ENCODE measurements around the gene KCTD15.
"Not testable (repeated sequence)": the region's sequence is repeated elsewhere in the genome, so short reads cannot be mapped to it uniquely, and the experiment has no call there.

KCTD15 gene

GRCh38 chr19:33815380-33816340 is 19.0 kb downstream of the KCTD15 start:
- DNase-seq: no peak

GRCh38 chr19:33818411-33818810 is 21.7 kb downstream of the KCTD15 start:
- DNase-seq: no peak

DNA sequence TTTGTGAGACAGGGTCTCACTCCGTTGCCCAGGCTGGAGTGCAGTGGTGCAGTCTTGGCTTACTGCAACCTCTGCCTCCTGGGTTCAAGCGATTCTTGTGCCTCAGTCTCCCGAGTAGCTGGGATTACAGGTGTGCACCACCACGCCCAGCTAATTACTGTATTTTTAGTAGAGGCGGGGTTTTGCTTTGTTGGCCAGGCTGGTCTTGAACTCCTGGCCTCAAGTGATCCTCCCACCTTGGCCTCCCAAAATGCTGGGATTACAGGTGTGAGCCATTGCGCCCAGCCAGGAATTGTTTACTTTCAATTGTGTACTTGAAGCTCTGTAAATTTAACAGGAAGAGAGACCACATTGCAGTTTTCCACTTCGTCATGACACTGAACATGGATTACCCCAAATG is 22.4 kb downstream of the KCTD15 start:
- not testable (repeated sequence) for DNase-seq

DNA sequence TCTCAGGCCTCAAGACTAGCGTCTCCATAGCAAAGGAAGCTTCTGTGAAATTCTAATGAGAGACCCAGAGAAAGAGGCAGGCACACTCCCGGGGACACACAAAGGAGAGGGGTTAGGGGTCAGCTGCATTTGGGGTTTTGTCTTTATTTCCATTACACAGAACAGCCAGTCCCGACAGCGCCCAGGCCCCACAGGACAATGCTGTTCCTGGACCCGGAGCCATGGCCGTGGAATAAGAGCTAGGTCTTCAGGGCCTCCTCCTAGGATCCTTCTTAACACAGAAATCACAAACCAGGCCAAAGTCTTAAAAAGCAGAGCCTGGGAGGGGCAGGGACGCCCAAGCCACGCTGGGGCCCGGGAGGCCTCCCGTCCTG is 22.8 kb downstream of the KCTD15 start:
- DNase-seq: no peak

DNA sequence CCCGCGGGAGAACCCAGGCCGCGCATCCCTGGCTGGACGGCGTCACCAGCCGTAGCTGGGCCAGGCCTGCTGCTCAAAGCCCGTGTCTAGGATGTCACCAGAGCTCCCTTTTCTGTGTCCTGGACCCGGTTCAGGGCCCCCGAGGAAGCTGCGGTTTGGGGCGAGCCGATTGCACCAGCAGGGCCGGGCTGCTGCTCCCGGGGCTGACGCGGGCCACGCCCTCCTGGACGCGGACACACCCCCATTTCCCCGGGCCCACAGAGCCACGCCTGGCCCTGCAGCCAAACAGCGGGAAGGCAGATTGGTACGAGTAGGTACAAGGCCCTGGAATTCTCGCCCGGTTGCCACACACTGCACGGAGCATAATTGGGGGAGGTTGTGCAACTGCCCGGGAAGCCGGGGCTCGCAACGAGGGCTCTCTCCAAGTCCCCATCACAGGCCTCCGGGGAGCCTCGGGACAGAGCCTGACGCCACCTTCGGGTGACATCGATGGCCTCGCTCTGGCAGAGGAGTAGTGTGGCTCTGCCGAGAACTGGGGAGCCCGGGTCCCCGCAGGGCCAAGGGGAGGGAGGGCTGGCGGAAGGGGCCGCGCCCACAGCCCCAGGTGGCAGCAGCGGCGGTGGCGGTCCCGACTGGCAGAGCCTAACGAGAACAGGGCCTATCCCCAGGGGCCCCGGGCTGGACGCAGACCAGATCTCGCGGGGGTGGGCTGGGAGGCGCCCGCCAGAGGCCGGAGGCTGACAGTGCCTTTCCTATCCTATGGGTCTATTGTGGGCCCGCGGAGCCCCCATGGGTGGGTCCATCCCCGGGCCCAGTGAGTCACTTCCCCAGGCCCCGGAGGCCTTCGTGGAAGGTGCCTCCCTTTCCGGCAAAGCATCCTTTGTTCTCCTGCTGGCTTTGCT is 23.5 kb downstream of the KCTD15 start:
- DNase-seq: peak; percentile 58 to 77

DNA sequence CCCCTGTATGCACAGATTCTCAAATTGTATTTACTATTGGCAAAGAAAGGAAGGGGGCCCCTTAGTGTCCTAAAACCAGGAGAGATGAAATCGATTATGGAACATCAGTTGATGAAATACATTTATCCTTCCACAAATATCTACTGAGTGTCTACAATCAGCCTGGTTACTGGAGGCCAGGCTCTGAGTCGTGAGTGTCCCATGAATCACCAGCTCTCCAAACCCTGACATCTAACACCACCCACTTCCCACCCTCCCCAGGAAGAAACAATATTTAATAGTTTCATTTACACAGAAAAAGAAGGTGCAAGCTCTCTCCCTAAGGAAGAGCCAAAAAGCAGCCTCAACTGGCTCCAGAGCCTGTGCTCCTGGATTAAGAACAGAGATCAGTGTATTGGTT is 25.2 kb downstream of the KCTD15 start:
- no peak for DNase-seq

- no peak for DNase-seq
These were observed 26.7 kb downstream of the KCTD15 start for GRCh38 chr19:33823341-33823740.

- DNase-seq: no peak
These were observed 28.9 kb downstream of the KCTD15 start for GRCh38 chr19:33825556-33825955.

DNA sequence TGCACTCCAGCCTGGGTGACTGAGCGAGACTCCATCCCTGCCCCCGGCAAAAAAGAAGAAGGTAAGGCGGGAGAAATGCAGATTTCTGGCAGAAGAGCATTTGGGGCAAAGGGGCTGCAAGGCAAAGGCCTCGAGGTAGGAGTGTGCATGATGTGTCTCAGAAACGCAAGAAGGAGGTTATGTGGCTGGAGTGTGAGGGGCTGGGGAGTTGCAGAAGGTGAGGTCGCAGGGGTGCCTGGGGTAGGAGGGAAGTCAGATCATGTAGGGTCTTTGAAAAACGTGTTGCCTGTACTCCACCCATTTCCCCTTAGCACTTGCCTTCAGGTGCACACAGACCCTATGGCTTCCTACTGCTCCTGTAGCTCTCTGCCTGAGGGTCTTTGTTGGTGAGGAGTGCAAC is 29.9 kb downstream of the KCTD15 start:
- no peak for DNase-seq

DNA sequence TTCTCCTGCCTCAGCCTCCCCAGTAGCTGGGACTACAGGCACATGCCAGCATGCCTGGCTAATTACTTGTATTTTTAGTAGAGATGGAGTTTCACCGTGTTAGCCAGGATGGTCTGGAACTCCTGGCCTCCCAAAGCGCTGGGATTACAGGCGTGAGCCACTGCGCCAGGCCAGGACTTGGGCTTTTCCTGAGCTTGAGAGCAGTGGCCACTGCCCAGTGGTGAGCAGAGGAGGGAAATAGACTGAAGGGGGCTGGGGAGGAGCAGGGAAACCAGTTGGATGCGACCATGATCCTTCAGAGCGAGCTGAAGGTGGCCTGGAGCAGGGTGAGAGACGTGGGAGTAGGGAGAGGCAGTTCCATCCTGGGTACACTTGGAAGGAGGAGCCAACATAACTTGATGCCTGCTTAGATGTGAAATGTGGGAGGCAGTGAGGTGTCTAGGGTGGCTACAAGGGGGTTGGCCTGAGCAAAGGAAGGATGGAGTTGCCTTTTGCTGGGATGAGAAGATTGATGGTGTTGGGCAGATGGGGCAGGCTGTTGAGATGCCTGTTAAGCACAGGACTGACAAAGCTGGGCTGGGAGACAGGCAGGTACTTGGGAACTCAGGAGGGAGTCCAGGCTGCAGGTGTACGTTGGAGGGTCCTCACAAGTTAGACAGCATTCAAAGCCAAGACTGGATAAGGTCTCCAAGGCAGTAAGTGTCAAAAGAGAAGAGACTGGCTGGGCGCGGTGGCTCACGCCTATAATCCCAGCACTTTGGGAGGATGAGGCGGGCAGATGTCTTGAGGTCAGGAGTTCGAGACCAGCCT is 31.8 kb downstream of the KCTD15 start:
- no peak for DNase-seq

DNA sequence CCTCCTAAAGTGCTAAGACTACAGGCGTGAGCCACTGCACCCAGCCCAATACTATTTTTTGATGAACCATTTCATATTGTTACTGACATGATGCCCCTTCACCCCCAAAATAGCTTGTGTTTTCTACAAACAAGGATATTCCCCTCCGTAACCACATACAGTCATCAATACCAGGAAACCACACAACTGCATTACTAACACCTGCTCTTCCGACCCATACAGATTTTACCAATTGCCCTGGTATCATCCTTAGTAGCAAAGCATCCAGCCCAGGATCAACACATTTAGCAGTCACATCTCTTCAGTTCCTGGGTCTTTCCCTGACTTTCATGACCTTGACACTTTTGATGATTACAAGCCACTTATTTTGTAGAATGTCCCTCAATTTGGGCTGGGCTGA is 33.6 kb downstream of the KCTD15 start:
- no peak for DNase-seq

DNA sequence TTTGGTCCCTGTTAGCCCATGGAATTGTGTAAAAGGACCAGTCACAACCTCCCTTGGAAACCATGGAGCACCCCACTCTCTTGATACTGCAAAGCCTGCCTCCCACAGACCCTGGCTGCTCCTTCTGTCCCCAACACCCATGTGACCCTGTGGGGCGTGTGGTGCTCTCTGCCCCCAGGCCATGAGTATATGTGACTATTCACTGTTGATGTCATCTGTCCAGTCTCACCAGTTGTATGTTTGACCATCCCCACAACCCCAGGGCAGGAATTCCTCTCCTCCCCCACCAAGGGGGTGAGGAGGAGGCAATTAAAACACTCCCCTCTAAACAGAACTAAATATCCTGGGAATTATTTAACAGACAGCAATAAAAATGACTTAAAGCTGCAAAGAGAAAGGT is 35.2 kb downstream of the KCTD15 start:
- DNase-seq: no peak

DNA sequence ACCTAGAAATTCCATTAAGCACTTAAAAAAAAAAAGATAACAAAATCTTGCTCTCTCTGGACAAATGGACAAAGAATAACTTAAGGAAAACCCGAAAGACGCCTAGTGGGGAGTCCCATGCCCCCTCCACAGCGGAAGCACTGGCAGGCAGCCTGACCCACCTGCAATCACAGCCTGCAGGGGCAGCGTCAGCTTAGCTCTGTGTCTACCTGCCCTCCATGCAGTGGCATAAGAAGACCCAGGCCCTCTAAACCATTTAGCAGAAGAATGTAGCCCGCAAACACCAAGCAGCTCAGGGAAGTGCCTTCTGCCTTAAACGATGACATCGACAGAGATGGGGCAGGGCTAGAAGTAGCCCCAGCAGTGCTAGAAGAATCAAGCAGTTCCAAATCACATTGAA is 36.0 kb downstream of the KCTD15 start:
- DNase-seq: no peak

- no peak for DNase-seq
These were observed 43.7 kb downstream of the KCTD15 start for GRCh38 chr19:33840382-33840781.

GRCh38 chr19:33840783-33841182 is 44.1 kb downstream of the KCTD15 start:
- DNase-seq: no peak

DNA sequence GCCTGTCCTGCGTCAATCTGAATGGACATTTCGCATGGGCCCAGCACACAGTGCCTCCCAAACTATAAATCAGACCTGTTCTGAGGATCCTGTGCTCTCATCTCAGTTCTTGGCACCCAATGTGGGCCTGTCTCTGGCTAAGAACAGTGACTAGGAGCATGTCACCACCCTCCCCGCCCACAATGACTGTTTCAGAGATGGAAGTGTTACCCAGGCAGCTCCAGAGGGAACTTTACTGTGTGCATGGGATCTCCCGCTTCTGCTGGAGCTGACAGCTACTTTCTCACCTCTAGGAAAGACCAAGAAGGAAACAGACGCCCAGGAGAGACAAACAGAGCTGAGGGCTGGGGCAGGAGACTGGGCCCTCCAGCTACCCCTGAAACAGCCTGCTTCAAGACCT is 45.0 kb downstream of the KCTD15 start:
- no peak for DNase-seq

GRCh38 chr19:33844478-33844877 is 47.8 kb downstream of the KCTD15 start:
- no peak for DNase-seq

GRCh38 chr19:33845498-33845897 is 48.8 kb downstream of the KCTD15 start:
- no peak for DNase-seq

DNA sequence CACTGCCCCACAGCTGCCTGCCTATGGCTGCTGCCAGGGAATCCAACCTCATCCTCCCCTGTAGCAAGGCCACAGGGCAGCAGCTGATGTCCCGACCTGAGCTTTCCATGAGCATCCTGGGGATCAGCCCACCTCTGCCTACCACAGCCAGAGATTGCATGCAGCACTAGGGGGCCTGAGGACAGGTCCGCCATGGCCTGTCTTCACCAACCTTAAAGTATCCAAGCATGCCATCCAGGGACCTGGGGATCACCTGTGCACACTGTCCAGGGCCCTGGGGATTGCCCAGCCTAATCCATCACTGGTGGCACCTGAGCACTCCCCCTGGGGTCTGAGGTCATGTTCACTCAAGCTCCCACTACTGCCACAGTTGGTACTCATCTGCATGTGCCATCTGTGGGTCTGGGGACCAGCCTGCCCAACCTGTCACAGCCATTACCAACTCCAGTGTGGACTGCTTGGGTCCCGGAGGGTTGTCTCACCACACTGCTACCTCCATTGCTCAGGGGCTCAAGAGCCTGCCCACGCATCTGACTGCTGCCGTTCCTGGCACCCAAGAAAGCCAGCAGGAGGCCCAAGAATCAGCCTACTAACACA is 53.0 kb downstream of the KCTD15 start:
- no peak for DNase-seq

DNA sequence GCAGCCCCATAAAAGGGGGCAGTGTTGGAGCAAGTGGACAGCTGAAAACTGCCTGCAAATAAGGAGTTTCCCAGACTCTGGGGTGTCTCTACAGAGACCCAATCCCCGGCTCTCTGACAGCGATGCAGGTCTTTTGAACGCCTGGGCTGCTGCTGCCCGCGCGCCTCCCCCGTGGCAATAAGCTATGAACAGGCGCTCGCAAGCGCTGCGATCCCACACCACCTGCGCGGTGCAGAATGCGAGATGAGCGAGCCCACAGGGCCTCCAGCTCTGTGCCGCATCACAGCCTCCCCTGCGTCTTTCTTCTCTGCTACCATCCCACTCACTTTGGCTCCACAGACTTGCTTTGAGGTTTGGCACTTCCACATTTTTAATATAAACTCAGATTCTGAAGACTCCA is 62.3 kb downstream of the KCTD15 start:
- DNase-seq: no peak

DNA sequence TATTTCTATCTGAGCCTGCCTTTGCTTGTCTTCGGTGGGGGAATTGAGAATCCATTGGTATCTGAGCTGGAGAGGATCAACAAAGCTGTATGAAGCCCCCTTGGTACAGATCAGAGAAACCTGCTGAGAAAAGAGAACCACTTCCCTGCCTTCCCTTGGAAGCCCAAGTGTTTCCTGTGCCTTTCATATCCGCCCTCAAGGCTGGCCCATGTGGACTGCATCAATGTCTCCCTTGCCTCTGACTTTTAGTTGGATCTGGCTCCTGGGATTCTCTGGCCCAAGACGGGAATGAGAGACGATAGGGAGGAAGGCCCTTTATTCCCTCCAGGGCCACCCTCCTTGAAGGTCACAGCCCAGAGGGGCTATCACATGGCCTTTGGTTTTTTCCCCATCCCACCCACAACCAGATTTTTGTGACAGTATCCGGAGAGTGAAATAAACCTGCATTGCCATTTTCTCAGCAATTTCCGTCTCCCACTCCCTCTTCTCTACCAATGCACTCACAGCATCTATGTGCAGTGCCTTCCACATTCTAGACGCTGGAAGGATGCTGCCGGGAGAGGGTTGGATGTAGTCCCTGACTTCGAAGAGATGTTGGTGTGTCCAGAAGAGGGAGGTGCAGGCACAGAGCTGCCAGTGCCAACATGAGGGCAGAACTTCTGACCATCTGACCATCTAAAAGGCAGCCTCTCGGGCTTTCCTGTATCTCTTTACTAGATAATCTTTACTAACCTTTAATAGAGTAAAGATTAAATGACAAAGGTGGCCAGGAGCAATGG is 63.8 kb downstream of the KCTD15 start:
- DNase-seq: no peak

GRCh38 chr19:33861950-33862349 is 65.3 kb downstream of the KCTD15 start:
- DNase-seq: no peak

Data from CD4-positive, alpha-beta T cell treated with Interleukin-4 for 1 hour (primary cell).